HG02938 (cell line): ENCODE measurements around the gene SELENOH.

ENCODE experiments used
- ATAC-seq: cut with Tn5 transposase; IDR thresholded peaks from one replicate; pipeline ENCODE4 v1.9.1; 2021; ENCODE audit warnings: mild to moderate bottlenecking, moderate library complexity; ENCODE audit not compliant: unreplicated experiment

The SELENOH gene

DNA sequence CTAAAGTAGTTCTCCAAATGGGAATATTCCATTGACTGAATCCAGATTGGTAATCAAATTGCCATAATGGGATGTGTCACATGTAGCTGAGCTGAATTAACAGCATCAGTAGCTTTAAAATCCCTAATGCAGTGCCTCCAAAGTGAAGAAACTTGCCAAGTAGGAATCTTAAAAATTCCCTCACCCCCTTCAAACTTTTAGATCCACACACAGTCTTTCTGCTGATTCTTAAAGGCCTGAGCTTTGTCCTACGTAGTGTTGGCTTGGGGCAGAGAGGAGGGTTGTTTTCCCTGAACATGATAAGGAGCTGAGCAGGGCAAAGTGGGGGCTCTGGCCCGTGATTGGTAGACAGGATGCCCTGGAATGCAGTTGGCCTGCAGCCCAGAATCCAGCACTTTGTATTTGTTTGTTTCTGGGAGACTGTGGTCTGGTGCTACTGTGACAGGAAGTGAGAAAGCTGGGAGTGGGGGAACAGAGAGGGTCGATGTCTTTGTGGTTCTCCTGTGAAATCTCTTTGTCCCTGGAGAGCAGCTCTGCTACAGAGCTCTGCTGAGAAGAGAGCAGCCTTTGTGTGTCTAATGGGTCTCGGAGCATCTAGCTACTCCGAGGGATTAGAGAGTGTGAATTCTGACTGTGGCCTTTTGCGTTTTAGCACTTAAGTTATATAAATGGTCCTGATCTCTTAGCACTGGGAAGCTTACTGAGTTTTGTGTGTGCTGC, 37.2 kb downstream of the SELENOH start:
- ATAC-seq, result no peak

GRCh38 chr11:57779276-57779675, 38.0 kb downstream of the SELENOH start:
- ATAC-seq, result no peak

GRCh38 chr11:57781529-57781943, 40.2 kb downstream of the SELENOH start:
- no peak for ATAC-seq

DNA sequence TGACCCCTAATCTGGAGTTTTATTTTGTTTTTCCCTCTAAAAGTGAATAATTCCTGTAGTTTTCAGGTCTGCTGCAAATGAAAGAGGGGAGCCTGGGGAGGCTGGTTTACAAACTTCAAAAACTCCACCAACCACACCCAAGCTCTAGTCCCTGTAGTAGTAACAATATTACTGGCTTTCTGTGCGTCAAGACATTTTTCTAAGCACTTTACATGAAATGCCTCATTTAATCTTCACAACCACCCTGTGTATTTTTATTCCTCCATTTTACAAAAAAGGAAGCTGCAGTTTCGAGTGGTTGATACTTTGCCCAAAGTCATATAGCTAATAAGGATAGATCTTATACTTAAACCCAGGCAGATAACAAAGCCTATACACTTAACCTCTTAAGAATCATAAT, 43.8 kb downstream of the SELENOH start:
- ATAC-seq, result no peak

DNA sequence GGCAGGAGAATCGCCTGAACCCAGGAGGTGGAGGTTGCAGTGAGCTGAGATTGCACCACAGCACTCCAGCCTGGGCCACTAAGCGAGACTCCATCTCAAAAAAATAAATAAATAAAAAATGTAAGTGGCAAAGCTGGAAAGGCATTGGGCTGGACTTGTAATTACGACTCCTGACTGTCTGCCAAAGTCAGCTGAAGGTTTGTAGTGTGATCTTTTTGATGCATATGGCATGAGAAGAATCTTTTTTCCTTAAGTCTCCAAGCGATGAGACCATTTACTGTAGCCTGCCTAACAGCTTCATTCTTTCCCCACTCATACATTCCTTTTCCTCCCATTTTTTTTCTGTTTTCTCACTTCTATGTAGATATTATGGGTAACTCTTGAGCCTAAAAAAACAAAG, 45.1 kb downstream of the SELENOH start:
- ATAC-seq, result no peak

DNA sequence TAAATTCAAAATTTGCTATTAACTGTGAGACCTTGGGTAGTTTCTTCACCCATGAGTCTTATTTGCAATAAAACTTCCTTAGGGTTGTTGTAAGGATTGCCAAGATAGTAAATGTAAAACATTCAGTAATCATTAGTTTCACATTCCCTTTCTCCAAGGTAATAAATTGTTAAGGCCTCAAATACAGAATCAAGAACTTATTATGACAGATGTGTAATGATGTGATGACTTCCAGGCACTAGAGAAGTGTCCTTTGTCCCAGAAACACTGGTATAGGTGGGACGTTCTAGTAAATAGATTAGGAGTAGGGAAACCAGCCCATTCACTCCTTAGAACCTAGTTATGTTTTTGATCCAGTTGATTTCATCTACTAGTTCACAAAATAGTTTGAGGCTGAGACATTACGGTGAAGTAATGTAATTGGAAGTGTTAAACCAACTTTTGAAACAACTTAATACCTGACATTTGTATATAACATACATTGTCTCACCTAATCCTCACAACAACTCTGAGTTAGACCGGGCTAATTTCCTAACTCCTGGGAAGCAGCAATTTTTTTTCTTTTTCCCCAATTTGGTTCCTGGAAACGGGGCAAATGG, 45.8 kb downstream of the SELENOH start:
- no peak for ATAC-seq

GRCh38 chr11:57787920-57788702, 46.8 kb downstream of the SELENOH start:
- no peak for ATAC-seq

- no peak for ATAC-seq
These were observed 47.4 kb downstream of the SELENOH start for GRCh38 chr11:57788703-57789088.

- ATAC-seq, result no peak
These were observed 50.2 kb downstream of the SELENOH start for GRCh38 chr11:57791321-57792059.

DNA sequence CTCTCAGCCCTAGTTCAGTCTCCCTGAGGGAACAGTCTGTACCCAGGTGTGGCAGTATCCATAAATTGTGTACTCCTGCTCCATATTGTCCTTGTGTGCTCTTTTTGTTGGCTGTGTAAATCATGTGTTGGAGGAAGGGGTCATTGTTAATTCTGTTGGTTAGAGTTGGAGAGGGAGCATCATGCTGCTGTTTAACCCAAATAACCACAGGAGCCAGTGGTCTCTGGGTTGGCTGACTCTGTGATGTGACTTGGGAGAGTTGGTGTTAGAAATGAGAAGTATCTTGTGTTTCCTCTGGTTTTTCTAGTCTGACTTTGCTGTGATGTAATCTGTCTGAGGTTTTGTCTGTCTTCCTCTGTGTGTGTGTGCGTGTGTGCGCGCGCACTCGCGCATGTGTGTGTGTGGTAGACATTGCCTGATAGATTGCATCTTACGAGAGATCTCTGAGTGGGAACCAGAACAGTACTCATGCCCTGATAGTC, 50.8 kb downstream of the SELENOH start:
- peak; percentile 94 for ATAC-seq

- ATAC-seq, result peak; percentile 14
These were observed 51.6 kb downstream of the SELENOH start for GRCh38 chr11:57792870-57793269.
